ENCODE measurements around the gene PHF21A. TPM values are rescaled to one million over a fixed set of nuclear protein-coding genes. Genes with fewer than 3 reads are reported as not detected.

The PHF21A gene
- total RNA-seq (1 to 10 TPM; 6.4 to 8.5 TPM), polyA plus RNA-seq (1 to 10 TPM; 3.6 to 6.0 TPM)

- under 1% methylated on average over 52 of the region's 52 CpGs for WGBS
- H3K4me1 ChIP-seq (ENCODE audit: control insufficient read depth in 4 of 4, insufficient read depth in 4 of 4, low read length in 3 of 4), result peaks cover 2 to 12% (median 5%) of the 10 kb centered on the region in 4 donors
- TF ChIP-seq EGR1 (IDR thresholded peaks at IDR 0.05; ENCODE audit: low read depth in 2 of 2), result no peak
- TF ChIP-seq HNF4A (conservative IDR thresholded peaks at IDR 0.05), result no peak
- no peak for TF ChIP-seq NR2F2 (IDR thresholded peaks at IDR 0.05)
- peak; percentile 16 for TF ChIP-seq YY1 (IDR thresholded peaks at IDR 0.05)
- TF ChIP-seq TAF1 (conservative IDR thresholded peaks at IDR 0.05), result no peak
- no peak for TF ChIP-seq GABPA (IDR thresholded peaks at IDR 0.05 in 1 of 2, conservative IDR thresholded peaks at IDR 0.05 in 1 of 2)
- H3K27me3 ChIP-seq (ENCODE audit: control insufficient read depth in 4 of 4, insufficient read depth in 4 of 4, low read length in 3 of 4), result no peaks in the 10 kb centered on the region
- no peaks in the 10 kb centered on the region for H3K9me3 ChIP-seq (ENCODE audit: control insufficient read depth in 4 of 4, low read length in 3 of 4)
- peak within 1 kb of the TSS; percentile 64 to 85 for H3K9ac ChIP-seq (ENCODE audit: low read depth in 1 of 2, low read length in 2 of 2)
- peak within 1 kb of the TSS; percentile 83 to 98 for H3K27ac ChIP-seq (ENCODE audit: low read depth in 1 of 2, low read length in 2 of 2)
- peak within 1 kb of the TSS; percentile 83 to 89 (median 85) for H3K4me3 ChIP-seq (ENCODE audit: low read depth in 1 of 3, low read length in 3 of 3)
- no peaks in the 10 kb centered on the region for H3K36me3 ChIP-seq (ENCODE audit: control insufficient read depth in 4 of 4, insufficient read depth in 3 of 4, low read depth in 1 of 4, low read length in 3 of 4)
- peak; percentile 90 for DNase-seq (ENCODE audit: low spot score)
Measured at GRCh38 chr11:46121301-46121723, at the start of gene PHF21A. PHF21A (minus strand) TSS chr11:46121454; CDS start chr11:46084219, 37,235 bp downstream.

GRCh38 chr11:46170797-46171196, 49.5 kb upstream of the PHF21A start:
- Histone ChIP-seq H3K4me1 (ENCODE audit: control insufficient read depth in 4 of 4, insufficient read depth in 4 of 4, low read length in 3 of 4) (peaks cover 0 to 12% (median 10%) of the 10 kb centered on the region in 4 donors), H3K36me3 (ENCODE audit: control insufficient read depth in 4 of 4, insufficient read depth in 3 of 4, low read depth in 1 of 4, low read length in 3 of 4) (no peaks in the 10 kb centered on the region), H3K27me3 (ENCODE audit: control insufficient read depth in 4 of 4, insufficient read depth in 4 of 4, low read length in 3 of 4) (peaks cover 0 to 12% (median 1%) of the 10 kb centered on the region in 4 donors), H3K4me3 (ENCODE audit: low read depth in 1 of 3, low read length in 3 of 3) (no peak overlapping the region), H3K9ac (ENCODE audit: low read depth in 1 of 2, low read length in 2 of 2) (no peak overlapping the region), H3K27ac (ENCODE audit: low read depth in 1 of 2, low read length in 2 of 2) (no peak overlapping the region), H3K9me3 (ENCODE audit: control insufficient read depth in 4 of 4, low read length in 3 of 4) (no peaks in the 10 kb centered on the region)
- no peak for DNase-seq (ENCODE audit: low spot score)
- TF ChIP-seq FOXA2 (IDR thresholded peaks at IDR 0.05) (peak; percentile 10), RAD21 (IDR thresholded peaks at IDR 0.05) (peak in 1 of 2 donors; percentile 23), ATF3 (IDR thresholded peaks at IDR 0.05) (no peak), FOXA1 (IDR thresholded peaks at IDR 0.05) (peak; percentile 19), TAF1 (conservative IDR thresholded peaks at IDR 0.05) (no peak), JUND (IDR thresholded peaks at IDR 0.05) (peak in 1 of 2 donors; percentile 27), HNF4A (conservative IDR thresholded peaks at IDR 0.05) (peak; percentile 77 to 78), ZBTB33 (IDR thresholded peaks at IDR 0.05) (peak; percentile 28), CTCF (IDR thresholded peaks at IDR 0.05; ENCODE audit: low read depth, low read length, missing input control) (no peak), RXRA (IDR thresholded peaks at IDR 0.05) (peak; percentile 40 to 57)

- Histone ChIP-seq H3K27ac (ENCODE audit: low read depth in 1 of 2, low read length in 2 of 2) (no peak overlapping the region), H3K9ac (ENCODE audit: low read depth in 1 of 2, low read length in 2 of 2) (no peak overlapping the region), H3K4me1 (ENCODE audit: control insufficient read depth in 4 of 4, insufficient read depth in 4 of 4, low read length in 3 of 4) (no peaks in the 10 kb centered on the region), H3K9me3 (ENCODE audit: control insufficient read depth in 4 of 4, low read length in 3 of 4) (no peaks in the 10 kb centered on the region), H3K27me3 (ENCODE audit: control insufficient read depth in 4 of 4, insufficient read depth in 4 of 4, low read length in 3 of 4) (peaks cover 0 to 20% (median 7%) of the 10 kb centered on the region in 4 donors), H3K4me3 (ENCODE audit: low read depth in 1 of 3, low read length in 3 of 3) (no peak overlapping the region), H3K36me3 (ENCODE audit: control insufficient read depth in 4 of 4, insufficient read depth in 3 of 4, low read depth in 1 of 4, low read length in 3 of 4) (no peaks in the 10 kb centered on the region)
- DNase-seq (ENCODE audit: low spot score), result no peak
- 80% methylated on average over 5 of the region's 5 CpGs for WGBS
- TF ChIP-seq REST (IDR thresholded peaks at IDR 0.05) (no peak), CTCF (IDR thresholded peaks at IDR 0.05; ENCODE audit: low read depth, low read length, missing input control) (no peak), ATF3 (IDR thresholded peaks at IDR 0.05) (no peak), RAD21 (IDR thresholded peaks at IDR 0.05) (no peak), MAX (IDR thresholded peaks at IDR 0.05) (no peak), NR2F2 (IDR thresholded peaks at IDR 0.05) (no peak)
Measured at GRCh38 chr11:46162700-46163099, 41.4 kb upstream of the PHF21A start.
